RWPE2 (cell line): ENCODE data around the gene TBX3.

Experiments
- ATAC-seq: fragments of 200-7000 bp; cut with Tn5 transposase; 3 replicates; pipeline ENCODE4 v1.9.1; 2021; ENCODE audit warnings: low read depth
- DNase-seq: peaks from one replicate; pipeline ENCODE4 v3.0.0-alpha.2; 2020; ENCODE audit warnings: low spot score
- H3K27ac ChIP-seq: fragments of 450-650 bp; 2 replicates; pipeline ENCODE4 v1.5.1; 2017; ENCODE audit warnings: mild to moderate bottlenecking; ENCODE audit not compliant: poor library complexity, severe bottlenecking
- H3K27me3 ChIP-seq: fragments of 250-450 bp; sonication (Bioruptor Pico); 2 replicates; pipeline ENCODE4 v1.5.1; 2021; ENCODE audit warnings: mild to moderate bottlenecking, moderate library complexity; ENCODE audit not compliant: insufficient read depth, poor library complexity, severe bottlenecking
- H3K36me3 ChIP-seq: fragments of 250-450 bp; sonication (Bioruptor Pico); 2 replicates; pipeline ENCODE4 v1.5.1; 2020; ENCODE audit warnings: low read depth, mild to moderate bottlenecking, moderate library complexity
- H3K4me1 ChIP-seq: fragments of 250-450 bp; sonication (Bioruptor Pico); 2 replicates; pipeline ENCODE4 v1.5.1; 2021; ENCODE audit warnings: mild to moderate bottlenecking, moderate library complexity; ENCODE audit not compliant: insufficient read depth, poor library complexity, severe bottlenecking
- H3K4me3 ChIP-seq: fragments of 250-450 bp; sonication (Bioruptor Pico); 2 replicates; pipeline ENCODE4 v1.5.1; 2021; ENCODE audit warnings: mild to moderate bottlenecking, moderate library complexity; ENCODE audit not compliant: severe bottlenecking
- H3K9me3 ChIP-seq: fragments of 250-450 bp; sonication (Bioruptor Pico); 2 replicates; pipeline ENCODE4 v1.5.1; 2021; ENCODE audit warnings: mild to moderate bottlenecking, moderate library complexity; ENCODE audit not compliant: severe bottlenecking
- CTCF ChIP-seq: fragments of 450-650 bp; IDR thresholded peaks from one replicate; pipeline ENCODE4 v1.5.1; 2017; ENCODE audit warnings: mild to moderate bottlenecking, moderate library complexity; ENCODE audit not compliant: poor library complexity, severe bottlenecking

Gene TBX3

GRCh38 chr12:114659084-114659483, 24.9 kb downstream of the TBX3 start:
- Histone ChIP-seq H3K36me3 (no peaks in the 10 kb centered on the region), H3K4me1 (peaks cover 3% of the 10 kb centered on the region), H3K9me3 (no peaks in the 10 kb centered on the region), H3K27me3 (no peaks in the 10 kb centered on the region), H3K27ac (no peak overlapping the region), H3K4me3 (no peak overlapping the region)
- DNase-seq: no peak
- no peak for TF ChIP-seq CTCF
- ATAC-seq: no peak

- no peak overlapping the region for H3K27ac ChIP-seq
Measured at GRCh38 chr12:114658002-114658441, 26.0 kb downstream of the TBX3 start.

GRCh38 chr12:114657597-114657920, 26.4 kb downstream of the TBX3 start:
- DNase-seq: no peak
- H3K4me3 ChIP-seq: no peak overlapping the region
- no peak overlapping the region for H3K27ac ChIP-seq
- no peak for TF ChIP-seq CTCF
- no peaks in the 10 kb centered on the region for H3K27me3 ChIP-seq
- no peak for ATAC-seq
- no peaks in the 10 kb centered on the region for H3K9me3 ChIP-seq
- H3K36me3 ChIP-seq: no peaks in the 10 kb centered on the region
- H3K4me1 ChIP-seq: peaks cover 3% of the 10 kb centered on the region

More at GRCh38 chr12:114658002-114658441, 26.0 kb downstream of the TBX3 start:
- peaks cover 3% of the 10 kb centered on the region for H3K4me1 ChIP-seq
- H3K27me3 ChIP-seq: no peaks in the 10 kb centered on the region
- DNase-seq (no peak), ATAC-seq (no peak)
- no peak overlapping the region for H3K4me3 ChIP-seq
- no peak for TF ChIP-seq CTCF
- H3K36me3 ChIP-seq: no peaks in the 10 kb centered on the region
- H3K9me3 ChIP-seq: no peaks in the 10 kb centered on the region

- ATAC-seq (no peak), DNase-seq (no peak)
- Histone ChIP-seq H3K27me3 (no peaks in the 10 kb centered on the region), H3K9me3 (no peaks in the 10 kb centered on the region), H3K4me1 (no peaks in the 10 kb centered on the region), H3K4me3 (no peak overlapping the region), H3K27ac (no peak overlapping the region), H3K36me3 (no peaks in the 10 kb centered on the region)
- no peak for TF ChIP-seq CTCF
Measured at GRCh38 chr12:114656906-114657596, 26.9 kb downstream of the TBX3 start.

GRCh38 chr12:114655934-114656749, 27.8 kb downstream of the TBX3 start:
- DNase-seq: no peak
- no peaks in the 10 kb centered on the region for H3K36me3 ChIP-seq
- ATAC-seq: no peak

More at GRCh38 chr12:114655934-114656749, 27.8 kb downstream of the TBX3 start:
- no peaks in the 10 kb centered on the region for H3K9me3 ChIP-seq
- H3K27me3 ChIP-seq: no peaks in the 10 kb centered on the region
- H3K4me3 ChIP-seq: no peak overlapping the region
- no peak for TF ChIP-seq CTCF
- H3K4me1 ChIP-seq: no peaks in the 10 kb centered on the region
- no peak overlapping the region for H3K27ac ChIP-seq
